Stimulated activated CD8-positive, alpha-beta memory T cell treated with anti-CD3 and anti-CD28 coated beads, Interleukin-2, amount 100 ng/mL, for 1 hour (primary cell): ENCODE data around the gene SPRYD3.

Experiments
- DNase-seq, 2 donors: peaks; one replicate each; pipeline ENCODE4 v3.0.0-alpha.2; 2020; ENCODE audit warnings: low read depth in 2 of 2

The SPRYD3 gene

GRCh38 chr12:53025250-53025649 lies 53.9 kb downstream of the SPRYD3 start:
- DNase-seq = no peak

DNA sequence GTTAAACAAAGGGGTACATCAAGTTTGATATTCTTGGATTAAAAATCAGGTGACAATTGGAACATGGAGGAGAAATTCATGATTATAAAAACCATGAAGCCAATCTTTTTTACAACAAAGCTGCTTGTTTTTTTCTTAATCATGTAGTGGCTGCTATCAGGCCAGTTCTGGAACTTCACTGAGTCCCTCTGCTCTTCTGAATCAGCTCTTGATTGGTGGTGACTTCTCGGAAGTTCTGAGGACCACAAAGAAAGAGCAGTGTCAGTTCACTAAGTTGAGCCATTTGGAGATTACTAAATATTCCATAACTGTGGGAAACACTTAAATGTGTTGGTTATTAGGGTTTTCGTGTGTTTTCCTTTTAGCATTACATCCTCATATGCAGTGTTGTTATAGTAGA lies 64.5 kb downstream of the SPRYD3 start:
- DNase-seq = no peak
